GM19438 (cell line): ENCODE results near the gene PTPN18.
"Not testable (repeated sequence)": the region's sequence is repeated elsewhere in the genome, so short reads cannot be mapped to it uniquely, and the experiment has no call there.

ENCODE experiments used
- ATAC-seq: cut with Tn5 transposase; IDR thresholded peaks from one replicate; pipeline ENCODE4 v1.9.1; 2021; ENCODE audit warnings: low read depth; ENCODE audit not compliant: unreplicated experiment

The PTPN18 gene

DNA sequence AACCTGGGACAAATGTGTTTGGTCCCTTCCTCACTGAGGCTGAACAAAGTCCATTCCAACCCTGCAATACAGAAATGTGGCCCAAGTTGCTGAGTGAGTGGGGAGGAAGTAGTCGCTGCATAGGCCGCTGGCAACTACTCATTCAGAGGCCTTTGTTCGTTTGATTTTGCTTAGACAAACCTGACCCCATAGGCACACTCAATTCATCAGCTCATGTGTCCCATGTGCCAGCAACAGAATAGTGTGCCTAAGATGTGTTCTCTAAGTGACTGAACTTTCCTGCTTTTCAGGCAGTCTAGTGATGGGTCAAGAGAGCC lies 23.0 kb downstream of the PTPN18 start:
- ATAC-seq = no peak

- no peak for ATAC-seq
Observed at GRCh38 chr2:130380096-130380934, 24.5 kb downstream of the PTPN18 start.

GRCh38 chr2:130381145-130381544 lies 25.3 kb downstream of the PTPN18 start:
- no peak for ATAC-seq

- no peak for ATAC-seq
Observed at GRCh38 chr2:130381619-130382018, 25.8 kb downstream of the PTPN18 start.

DNA sequence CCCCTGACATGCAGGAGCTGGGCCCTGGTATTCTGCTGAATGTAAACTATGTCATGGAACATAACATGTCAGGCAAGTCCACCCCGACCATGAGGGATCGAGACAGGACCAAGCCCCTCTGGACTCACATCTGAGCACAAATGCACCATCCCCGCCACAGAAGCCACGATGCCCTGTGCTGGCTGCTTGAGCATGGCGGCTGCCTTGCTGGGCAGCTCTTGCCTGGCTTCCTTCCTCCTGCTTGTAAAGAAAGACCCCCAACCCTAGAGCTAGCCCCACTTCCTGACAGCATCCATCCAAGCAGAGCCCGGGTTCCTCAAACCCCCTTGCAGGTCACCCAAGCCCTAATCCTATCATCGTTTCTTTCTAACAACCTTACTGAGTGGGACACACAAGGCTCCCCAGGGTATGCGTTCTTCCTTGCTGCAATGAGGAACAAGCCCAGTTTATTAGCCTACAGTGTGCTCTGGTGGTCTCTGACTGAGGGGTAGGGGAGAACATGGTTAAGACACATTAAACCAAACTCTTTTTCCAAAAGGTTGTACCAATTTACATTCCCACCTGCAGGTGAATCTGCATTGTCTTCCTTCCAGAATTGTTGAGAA lies 26.6 kb downstream of the PTPN18 start:
- ATAC-seq = no peak

DNA sequence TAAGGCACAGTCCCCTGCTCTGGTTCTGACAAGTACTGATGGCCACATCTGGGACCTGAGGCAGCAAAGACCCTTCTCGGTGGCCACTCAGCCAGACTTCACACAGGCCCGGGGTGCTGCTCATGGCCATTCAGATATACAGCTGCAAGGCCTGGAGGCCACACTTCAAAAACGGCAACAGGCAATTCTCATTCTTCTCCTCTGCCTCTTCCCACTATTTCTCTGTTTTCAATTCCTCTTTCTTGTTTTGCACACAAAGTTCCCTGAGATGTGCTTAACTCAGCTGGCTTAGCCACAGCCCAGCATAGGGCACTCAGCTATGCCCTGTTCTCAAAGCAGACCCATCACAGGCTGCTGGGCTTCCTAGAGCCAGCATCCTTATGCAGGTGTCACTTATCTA lies 29.9 kb downstream of the PTPN18 start:
- ATAC-seq = peak; percentile 57

- ATAC-seq = no peak
Observed at GRCh38 chr2:130387071-130387400, 31.2 kb downstream of the PTPN18 start.

DNA sequence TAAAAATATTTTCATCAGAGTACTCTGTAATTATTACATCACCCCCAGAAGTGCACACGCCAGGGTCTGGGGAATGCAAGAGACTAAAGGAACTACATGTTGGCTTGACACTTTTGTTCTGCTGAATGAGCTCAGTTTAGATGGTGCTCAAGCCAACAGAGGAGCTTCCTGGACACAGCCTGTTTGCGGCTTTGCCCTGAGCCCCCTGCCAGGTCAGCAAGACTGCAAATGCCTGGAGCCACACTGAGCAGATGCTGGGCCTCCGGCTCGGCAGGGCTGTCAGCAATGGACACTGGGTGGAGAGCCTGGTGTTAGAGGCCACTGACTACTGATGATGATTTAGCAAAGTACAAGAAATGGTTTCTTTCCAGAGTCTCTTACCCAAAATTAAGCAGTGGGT lies 31.9 kb downstream of the PTPN18 start:
- ATAC-seq = no peak

GRCh38 chr2:130388221-130388907 lies 32.5 kb downstream of the PTPN18 start:
- ATAC-seq = no peak

DNA sequence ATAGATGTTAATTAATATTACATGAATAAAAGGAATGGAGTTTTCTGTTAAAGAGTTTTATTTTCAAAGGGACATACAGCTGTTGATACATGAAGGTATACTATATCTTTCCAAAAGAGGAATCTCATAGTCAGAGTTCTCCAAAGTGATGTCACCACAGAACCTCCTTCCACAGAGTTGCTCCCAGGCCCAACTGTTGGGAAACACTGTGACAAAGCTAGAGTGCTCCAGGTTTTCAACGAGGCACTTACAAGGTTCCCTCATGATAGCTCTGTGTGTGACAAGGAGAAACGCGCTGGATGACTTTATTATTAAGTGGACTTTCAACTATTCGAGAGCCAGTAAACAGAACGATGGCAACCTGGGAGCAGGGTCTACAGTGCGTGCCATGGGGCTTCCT lies 33.5 kb downstream of the PTPN18 start:
- no peak for ATAC-seq

DNA sequence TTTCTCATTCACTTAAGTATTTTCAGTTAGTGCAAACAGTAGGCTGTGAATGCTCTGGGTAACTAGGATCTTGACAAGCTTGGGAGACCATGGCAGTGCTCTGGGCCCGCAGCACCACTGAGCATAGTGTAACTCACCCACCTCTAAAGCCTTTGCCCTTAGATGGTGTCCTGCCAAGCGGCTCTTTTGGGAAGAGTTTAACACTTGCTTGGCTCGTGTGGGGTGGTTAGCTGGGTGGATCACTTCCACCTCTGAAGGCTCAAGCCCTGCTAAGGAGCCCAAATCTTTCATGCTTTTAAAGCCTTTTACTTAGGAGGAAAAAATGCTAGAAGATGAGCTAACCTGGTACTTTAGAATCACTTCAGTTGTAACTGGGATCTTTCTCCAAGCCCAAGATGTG lies 33.9 kb downstream of the PTPN18 start:
- ATAC-seq = no peak

DNA sequence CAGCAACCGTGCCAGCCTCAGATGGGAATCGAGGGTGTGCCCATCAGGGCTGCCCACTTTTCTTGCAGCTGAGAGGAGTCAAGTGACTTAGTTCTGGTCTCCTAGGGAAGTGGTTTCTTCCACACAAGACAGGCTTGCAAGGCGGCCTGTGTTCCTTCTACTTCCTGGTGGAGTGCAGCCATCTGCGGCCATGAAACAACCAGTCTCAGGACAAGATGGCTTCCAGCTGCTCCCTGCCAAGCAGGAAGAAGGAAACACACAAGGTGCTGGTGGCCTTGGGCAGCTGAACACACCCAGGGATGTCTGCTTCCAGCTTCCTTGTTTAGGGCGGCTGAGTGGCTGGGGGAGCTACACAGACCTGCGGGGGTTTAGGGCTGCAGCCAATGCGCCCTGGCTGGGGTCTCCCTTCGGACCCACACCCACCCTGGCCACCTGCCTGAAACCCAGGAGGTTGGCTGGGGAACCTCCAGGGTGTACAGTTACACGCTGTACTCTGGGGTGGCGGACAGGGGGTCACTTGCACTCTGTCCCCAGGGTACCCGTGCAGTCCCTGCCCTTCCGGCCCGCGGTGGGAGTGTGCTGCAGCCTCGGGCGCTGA lies 34.7 kb downstream of the PTPN18 start:
- ATAC-seq = peak; percentile 28

DNA sequence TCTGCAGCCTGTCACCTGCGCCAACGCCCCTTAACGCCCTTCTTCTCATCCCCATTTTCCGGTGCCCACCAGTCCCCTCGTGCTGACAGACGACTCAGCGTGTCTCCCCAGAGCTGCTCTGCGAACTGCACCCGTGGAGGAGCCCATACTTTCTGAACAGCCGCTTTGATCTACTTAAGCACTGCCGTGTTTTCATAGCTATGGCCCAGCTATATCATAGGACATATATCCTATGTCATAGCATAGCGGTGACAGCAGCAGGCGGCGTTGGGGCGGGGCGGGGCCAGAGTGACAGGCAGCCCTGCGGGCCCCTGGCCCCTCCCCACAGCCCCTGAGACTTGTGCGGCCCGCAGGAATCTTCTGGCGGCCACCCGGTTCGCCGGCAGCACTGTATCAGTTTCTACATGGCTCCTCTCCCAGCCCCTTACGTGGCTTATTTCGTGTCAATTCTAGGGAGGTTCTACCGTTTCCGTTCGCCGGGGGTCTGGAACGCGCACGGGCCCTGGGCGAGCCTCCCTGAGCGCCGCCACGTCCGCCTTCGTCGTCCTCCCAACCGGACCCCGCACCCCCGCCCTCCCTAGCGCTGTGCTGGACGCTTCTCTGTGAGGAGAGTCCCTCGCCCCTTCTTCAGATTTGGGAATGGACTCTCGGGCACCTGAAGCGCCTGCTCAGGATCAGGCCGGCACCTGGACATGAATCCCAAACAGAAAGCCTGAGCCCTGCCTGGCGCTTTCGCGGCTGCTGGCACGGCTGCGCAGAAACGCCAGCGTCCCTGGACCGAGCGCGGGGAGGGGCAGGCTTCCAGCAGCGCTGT lies 35.4 kb downstream of the PTPN18 start:
- peak; percentile 85 for ATAC-seq

GRCh38 chr2:130391872-130392670 lies 36.2 kb downstream of the PTPN18 start:
- no peak for ATAC-seq

- no peak for ATAC-seq
Observed at GRCh38 chr2:130393318-130393910, 37.6 kb downstream of the PTPN18 start.

GRCh38 chr2:130406280-130406679 lies 50.4 kb downstream of the PTPN18 start:
- not testable (repeated sequence) for ATAC-seq

GRCh38 chr2:130416693-130417092 lies 60.8 kb downstream of the PTPN18 start:
- ATAC-seq = not testable (repeated sequence)

DNA sequence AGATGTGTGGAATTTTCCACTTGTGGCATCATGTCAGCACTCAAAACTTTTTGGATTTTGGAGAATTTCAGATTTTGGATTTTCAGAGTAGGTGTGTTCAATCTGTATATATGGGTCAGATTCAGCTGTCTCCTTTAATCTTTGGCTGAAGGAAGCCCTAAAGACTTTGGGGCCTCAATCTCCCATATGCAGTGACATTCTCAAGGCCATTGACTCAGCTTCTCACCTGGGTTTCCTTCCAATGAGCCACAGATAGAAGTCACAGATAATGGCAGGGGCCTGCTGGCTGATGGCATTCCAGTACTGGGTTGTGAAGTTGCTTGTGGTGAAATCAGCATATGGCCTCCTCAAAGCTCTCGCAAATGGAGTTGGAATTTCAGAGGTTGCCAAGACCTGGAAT lies 63.0 kb downstream of the PTPN18 start:
- not testable (repeated sequence) for ATAC-seq
